Stimulated activated CD4-positive, alpha-beta T cell treated with anti-CD3 and anti-CD28 coated beads, TNF-alpha, amount 100 ng/mL, for 24 hours (primary cell): Measurements from ENCODE around the gene MSH5.
A peak's percentile ranks its signal among the peaks of the same experiment; 100 is the strongest.

Source experiments
- DNase-seq, 3 experiments: peaks; one replicate each; pipeline ENCODE4 v3.0.0-alpha.2; 2020; ENCODE audit warnings: low read depth in 3 of 3

Gene MSH5

DNA sequence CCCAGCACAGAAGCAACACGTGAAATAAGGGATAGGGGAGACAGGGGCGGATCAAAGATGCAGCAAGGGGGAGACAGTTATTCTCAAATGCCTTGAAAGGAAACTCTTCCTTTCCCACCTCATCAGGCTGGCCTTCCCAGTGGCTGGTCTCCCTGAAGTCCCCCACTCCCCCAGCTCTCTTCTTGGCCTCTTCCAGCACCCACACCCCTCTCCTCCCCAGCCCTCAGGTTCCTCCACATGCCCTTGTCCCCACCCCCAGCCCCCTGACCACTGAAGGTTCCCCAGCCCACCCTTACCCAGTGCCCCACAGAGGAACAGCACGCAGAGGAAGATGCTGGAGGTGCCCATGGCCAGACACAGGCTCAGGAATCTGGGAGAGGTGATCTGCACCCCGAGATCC, 26.3 kb upstream of the MSH5 start:
- no peak for DNase-seq

- no peak for DNase-seq
Measured at GRCh38 chr6:31713991-31714684, 25.7 kb upstream of the MSH5 start.

- no peak for DNase-seq
Measured at GRCh38 chr6:31715022-31715958, 24.5 kb upstream of the MSH5 start, which contains the start of gene LY6G6D. LY6G6D (plus strand) TSS chr6:31715348; CDS start chr6:31715356, 8 bp downstream.

DNA sequence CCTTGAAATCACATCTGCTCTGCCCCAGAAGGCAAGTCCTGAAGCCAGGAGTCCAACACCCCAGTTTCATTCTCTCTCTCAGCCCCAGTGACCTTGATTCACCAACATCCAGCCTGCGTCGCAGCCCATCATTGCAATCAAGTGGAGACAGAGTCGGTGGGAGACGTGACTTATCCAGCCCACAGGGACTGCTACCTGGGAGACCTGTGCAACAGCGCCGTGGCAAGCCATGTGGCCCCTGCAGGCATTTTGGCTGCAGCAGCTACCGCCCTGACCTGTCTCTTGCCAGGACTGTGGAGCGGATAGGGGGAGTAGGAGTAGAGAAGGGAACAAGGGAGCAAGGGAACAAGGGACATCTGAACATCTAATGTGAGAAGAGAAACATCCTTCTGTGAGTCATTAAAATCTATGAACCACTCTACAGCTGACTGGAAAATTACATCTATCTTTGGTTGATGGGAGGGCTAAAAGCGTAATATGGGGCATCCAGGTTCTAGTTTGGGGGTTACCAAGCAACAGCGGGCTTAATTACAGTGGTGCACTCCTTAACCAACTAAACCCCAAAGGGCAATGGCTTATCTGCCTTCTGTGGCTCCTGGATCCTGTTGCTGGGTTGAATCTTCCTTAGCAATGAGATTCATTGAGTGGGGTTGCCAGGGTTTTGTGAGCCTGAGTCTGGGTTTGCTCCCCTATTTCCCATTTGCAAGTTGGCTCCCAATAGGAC, 22.1 kb upstream of the MSH5 start:
- DNase-seq, result no peak

DNA sequence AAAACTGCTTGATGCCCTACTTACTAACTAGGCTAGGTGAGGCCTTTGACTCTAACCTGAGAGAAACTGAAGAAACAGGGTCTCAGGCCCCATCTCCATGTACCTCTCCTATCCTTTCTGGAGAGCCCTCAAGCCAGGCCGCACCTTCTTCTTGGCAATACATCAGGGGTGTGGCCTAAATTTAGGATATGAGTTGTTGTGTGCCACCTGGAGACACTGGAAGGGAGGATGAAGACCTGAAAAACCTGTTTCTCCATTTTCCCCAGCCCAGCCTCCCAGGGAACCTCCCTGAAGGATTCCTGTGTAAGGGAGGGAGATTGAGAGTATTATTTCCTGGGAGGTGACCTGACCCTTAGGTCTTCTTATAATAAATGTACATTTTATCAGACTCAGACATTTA, 21.5 kb upstream of the MSH5 start:
- no peak for DNase-seq

- DNase-seq, result no peak
Measured at GRCh38 chr6:31719001-31719400, 20.8 kb upstream of the MSH5 start.

DNA sequence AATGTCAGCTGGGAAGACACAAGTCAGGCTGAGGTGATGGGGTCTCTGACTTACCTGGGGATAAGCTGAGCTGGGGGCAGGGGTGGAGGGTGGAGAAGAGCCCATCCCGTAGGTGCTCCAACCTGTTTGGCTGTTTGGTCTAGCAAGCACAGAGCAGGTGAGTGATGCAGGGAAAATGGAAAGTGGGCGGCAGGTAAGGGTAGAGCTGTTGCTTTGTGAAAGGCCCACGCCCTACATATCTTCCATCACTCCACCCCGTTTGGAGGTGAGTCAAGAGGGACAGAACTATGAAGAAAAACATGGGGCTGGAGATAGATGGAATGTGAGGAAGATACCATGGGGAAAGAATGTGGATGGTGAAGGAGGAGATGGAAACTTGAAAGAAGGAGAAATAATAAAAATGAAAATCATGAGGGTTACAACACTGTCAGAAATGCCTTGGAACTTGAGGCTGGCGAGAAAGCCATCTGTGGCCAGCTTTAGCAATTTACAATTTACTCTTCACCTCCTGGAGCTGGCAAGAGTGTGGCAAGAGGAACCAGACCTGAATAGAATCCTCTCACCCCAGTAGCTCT, 19.5 kb upstream of the MSH5 start:
- no peak for DNase-seq

DNA sequence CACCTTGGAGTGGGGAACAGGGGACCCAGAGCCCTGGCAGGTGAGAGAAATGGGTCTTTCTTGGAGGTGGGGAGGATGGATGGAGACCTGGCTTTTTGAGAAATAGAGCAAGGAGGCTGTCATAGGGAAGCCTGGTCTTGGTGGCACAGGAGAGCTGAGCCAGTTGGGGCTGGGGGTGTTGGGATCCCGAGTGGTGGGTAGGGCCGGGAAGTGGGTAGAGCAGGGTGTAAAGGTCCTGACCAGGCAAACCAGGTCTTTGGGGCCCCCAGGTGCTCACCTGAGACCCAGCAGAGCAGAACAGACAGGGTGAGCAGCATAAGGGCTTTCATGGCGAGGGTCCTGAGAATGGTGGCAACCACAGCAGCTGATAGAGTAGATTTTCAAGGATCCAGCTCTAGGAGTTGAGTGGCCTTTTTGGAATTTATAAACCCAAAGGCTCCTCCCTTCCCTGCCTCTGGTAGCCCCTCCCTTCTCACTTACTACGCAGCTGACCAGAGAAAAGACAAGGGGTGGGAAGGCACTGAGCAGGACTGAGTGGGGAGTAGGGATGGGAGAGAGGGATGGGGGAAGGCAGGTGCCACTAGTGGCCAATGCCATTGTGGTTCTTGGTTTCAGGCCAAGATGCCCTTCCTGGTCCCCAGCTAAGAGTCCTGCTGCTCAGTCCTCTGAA, 18.3 kb upstream of the MSH5 start, which contains the start of gene LY6G6C:
Gene LY6G6C, minus strand, starts transcription at position 396 of the 670 bp plus-strand sequence. Its CDS starts 67 bp downstream, at position 329.
- DNase-seq, result no peak

DNA sequence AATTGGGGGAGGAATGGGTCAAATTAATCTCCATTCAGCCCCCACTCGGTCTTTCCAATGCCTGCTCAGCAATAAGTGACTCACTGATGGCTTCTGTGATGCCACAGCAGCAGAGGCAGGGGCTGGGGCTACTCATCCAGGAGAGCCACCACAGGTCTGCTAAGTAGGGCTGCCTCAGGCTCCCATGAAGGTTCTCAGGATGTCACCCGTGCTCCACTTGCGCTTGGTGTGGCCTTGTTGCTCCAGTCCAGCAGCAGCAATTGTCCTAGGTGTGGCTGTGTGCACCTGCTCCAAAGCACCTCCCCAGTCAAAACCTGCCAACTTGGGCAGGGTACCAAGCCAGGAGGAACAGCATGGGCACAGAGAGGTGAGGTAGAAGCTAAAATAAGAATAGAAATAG, 17.6 kb upstream of the MSH5 start:
- no peak for DNase-seq

- no peak for DNase-seq
Measured at GRCh38 chr6:31723245-31723979, 16.4 kb upstream of the MSH5 start, which contains the start of gene MPIG6B. MPIG6B (plus strand) TSS chr6:31723373; CDS start chr6:31723384, 11 bp downstream.

DNA sequence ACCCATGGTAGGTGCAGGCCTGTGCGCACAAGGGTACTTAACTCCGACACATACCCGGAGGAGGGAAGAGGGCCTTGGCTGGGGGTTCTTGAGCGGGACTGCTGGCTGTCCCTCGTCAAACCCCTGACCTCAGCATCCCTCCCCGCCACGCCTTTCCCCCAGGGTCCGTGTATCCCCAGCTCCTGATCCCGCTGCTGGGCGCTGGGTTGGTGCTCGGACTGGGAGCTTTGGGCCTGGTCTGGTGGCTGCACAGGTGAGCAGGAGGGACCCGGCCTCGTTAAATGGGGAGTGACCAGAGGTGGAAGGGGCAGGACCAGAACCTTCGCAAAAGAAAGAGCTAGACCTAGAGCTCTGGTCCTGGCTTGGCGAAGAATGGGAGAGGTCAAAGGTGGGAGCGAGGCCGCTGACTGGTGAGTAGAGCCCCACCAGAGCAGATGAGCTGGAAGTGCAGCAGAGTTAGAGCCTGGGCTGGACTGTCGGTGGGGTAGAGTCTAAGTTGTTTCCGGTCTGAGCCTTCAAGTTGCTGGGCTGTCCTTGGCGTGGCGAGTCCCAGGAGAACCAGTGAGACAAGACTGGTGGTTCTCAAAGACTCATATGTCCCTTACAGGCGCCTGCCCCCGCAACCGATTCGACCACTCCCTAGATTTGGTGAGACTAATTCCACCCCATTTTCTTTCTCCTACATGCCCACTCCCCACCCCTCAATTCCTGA, 15.7 kb upstream of the MSH5 start:
- no peak for DNase-seq

DNA sequence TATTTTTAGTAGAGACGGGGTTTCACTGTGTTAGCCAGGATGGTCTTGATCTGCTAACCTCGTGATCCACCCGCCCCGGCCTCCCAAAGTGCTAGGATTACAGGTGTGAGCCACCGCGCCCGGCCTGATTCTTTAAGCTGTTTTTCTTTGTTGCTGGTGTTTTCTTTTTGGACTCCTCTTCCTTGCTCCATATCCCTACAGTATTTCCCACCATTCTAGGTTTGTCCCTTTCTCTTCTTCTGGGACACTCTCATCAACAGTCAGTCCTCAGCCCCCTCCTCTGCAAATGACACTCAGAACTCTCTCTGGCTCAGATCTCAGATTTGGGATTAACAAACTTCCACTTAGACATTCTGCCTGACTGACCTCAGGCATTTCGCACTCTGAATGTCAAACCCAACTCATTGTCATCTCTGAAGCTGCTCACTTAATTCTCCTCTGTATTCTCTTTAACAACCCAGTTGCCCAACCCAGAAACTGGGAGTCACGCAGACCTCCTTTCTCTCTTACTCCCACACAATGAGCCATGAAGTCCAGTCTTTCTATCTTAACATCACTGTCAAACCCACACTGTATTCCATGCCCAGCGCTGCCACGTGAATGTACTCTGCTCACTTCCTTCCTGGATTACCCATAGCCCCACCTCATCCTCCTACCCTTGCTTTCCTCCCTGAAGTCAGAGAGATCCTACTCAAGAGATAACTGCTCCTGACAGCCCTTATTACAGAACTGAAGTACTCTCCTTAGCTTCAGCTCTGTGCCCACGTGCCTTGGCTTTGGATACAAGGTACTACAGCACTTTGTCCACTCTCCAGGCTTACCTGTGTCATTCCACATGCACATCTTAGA, 14.1 kb upstream of the MSH5 start:
- DNase-seq, result no peak

GRCh38 chr6:31727034-31727716, 12.6 kb upstream of the MSH5 start:
- DNase-seq, result no peak

GRCh38 chr6:31727717-31728671, 11.8 kb upstream of the MSH5 start:
- DNase-seq, result no peak

GRCh38 chr6:31728767-31729514, 10.9 kb upstream of the MSH5 start, which contains the start of gene DDAH2:
DDAH2 (minus strand) TSS chr6:31729299; CDS start chr6:31729161, 138 bp downstream.
- DNase-seq, result no peak

- DNase-seq, result peak in 2 of 3 experiments; percentile 51 to 78
Measured at GRCh38 chr6:31729515-31729978, 10.3 kb upstream of the MSH5 start.
